SK-N-MC (cell line): Measurements from ENCODE around the gene PHTF2.

Experiments
- DNase-seq: peaks from one replicate; pipeline ENCODE4 v3.0.0-alpha.2; 2011; ENCODE audit warnings: low read depth, low spot score
- H3K27ac ChIP-seq: fragments of 200-600 bp; sonication (generic); 2 replicates; pipeline ENCODE4 v1.5.1; 2016; ENCODE audit warnings: mixed run types
- H3K36me3 ChIP-seq: fragments of 200-600 bp; sonication (generic); 2 replicates; pipeline ENCODE4 v1.6.1; 2017; ENCODE audit warnings: antibody characterized with exemption, low read length, mixed read lengths; ENCODE audit not compliant: insufficient read depth
- H3K4me3 ChIP-seq: fragments of 200-600 bp; sonication (generic); 2 replicates; pipeline ENCODE4 v1.5.1; 2016
- H3K9ac ChIP-seq: fragments of 200-600 bp; sonication (generic); 2 replicates; pipeline ENCODE4 v1.8.0; 2017; ENCODE audit warnings: mixed run types, mixed read lengths; ENCODE audit not compliant: insufficient read length
- H3K9me3 ChIP-seq: fragments of 200-600 bp; sonication (generic); 2 replicates; pipeline ENCODE4 v1.6.1; 2017; ENCODE audit warnings: low read depth, mild to moderate bottlenecking, antibody characterized with exemption, low read length, moderate library complexity, mixed read lengths
- EZH2 ChIP-seq: fragments of 200-600 bp; sonication (generic); IDR thresholded peaks from one replicate; pipeline ENCODE4 v1.6.1; 2017; ENCODE audit warnings: antibody characterized with exemption
- FOXP2 ChIP-seq: optimal IDR thresholded peaks from 2 replicates; pipeline ENCODE3; 2011; ENCODE audit warnings: mild to moderate bottlenecking, moderate library complexity; ENCODE audit not compliant: insufficient read depth; ENCODE audit errors: extremely low read length, control extremely low read depth
- POLR2AphosphoS5 ChIP-seq: IDR thresholded peaks from 2 replicates; pipeline ENCODE4 v1.6.1; 2012; ENCODE audit warnings: mild to moderate bottlenecking, low read depth, low read length, borderline replicate concordance

Gene PHTF2

GRCh38 chr7:77935652-77936348 is 137.2 kb downstream of the PHTF2 start:
- Histone ChIP-seq H3K4me3 (no peak overlapping the region), H3K9me3 (no peaks in the 10 kb centered on the region), H3K36me3 (no peaks in the 10 kb centered on the region), H3K9ac (no peak overlapping the region), H3K27ac (no peak overlapping the region)
- no peak for DNase-seq
- TF ChIP-seq POLR2AphosphoS5 (no peak), EZH2 (no peak), FOXP2 (no peak)

GRCh38 chr7:77940647-77941046 is 142.1 kb downstream of the PHTF2 start:
- no peaks in the 10 kb centered on the region for H3K9me3 ChIP-seq
- no peak overlapping the region for H3K4me3 ChIP-seq
- no peaks in the 10 kb centered on the region for H3K36me3 ChIP-seq
- no peak overlapping the region for H3K9ac ChIP-seq
- DNase-seq: no peak
- H3K27ac ChIP-seq: no peak overlapping the region
- TF ChIP-seq POLR2AphosphoS5 (no peak), EZH2 (no peak), FOXP2 (no peak)

DNA sequence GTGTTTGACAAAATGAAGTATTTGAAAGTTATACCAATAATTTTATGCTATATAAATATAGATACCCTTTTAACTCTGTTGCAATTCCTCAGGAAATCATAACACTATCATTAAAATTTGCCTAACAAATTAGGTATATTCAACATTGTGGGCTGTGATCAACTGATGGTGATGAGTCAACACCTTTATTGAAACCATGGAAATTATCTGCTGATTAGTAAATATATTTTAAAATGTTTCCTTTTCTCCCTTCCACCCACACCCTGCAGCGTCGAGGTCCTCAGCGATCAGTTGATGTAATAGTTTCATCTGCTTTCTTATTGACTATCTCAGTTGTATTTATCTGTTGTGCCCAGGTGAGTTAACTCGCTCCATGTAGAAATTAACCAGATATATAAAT is 143.9 kb downstream of the PHTF2 start:
- DNase-seq: no peak
- TF ChIP-seq EZH2: no peak
- TF ChIP-seq POLR2AphosphoS5: no peak
- TF ChIP-seq FOXP2: no peak
- no peak overlapping the region for H3K9ac ChIP-seq
- no peaks in the 10 kb centered on the region for H3K36me3 ChIP-seq
- no peak overlapping the region for H3K4me3 ChIP-seq
- H3K27ac ChIP-seq: no peak overlapping the region
- H3K9me3 ChIP-seq: no peaks in the 10 kb centered on the region

- no peak overlapping the region for H3K27ac ChIP-seq
- H3K36me3 ChIP-seq: no peaks in the 10 kb centered on the region
- no peak for DNase-seq
- no peak overlapping the region for H3K9ac ChIP-seq
- TF ChIP-seq EZH2 (no peak), FOXP2 (no peak), POLR2AphosphoS5 (no peak)
- no peak overlapping the region for H3K4me3 ChIP-seq
- H3K9me3 ChIP-seq: no peaks in the 10 kb centered on the region
These were observed 145.9 kb downstream of the PHTF2 start for GRCh38 chr7:77944183-77945182.

DNA sequence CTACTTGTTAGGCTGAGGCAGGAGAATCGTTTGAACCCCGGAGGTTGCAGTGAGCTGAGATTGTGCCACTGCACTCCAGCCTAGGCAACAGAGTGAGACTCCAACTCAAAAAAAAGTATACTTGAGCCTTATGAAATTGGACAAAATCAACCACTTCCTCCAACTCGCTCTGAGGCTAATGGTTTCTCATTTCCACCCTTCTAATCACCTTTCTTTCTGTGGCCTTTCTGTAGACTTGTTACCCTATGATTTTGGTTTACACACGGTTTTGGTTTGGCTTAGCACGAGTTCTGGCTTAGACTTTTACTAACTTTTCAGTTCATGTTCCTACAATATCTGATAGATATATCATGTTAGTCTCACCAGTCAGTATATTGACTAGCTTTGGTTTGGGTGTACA is 152.0 kb downstream of the PHTF2 start:
- Histone ChIP-seq H3K4me3 (no peak overlapping the region), H3K9me3 (no peaks in the 10 kb centered on the region), H3K9ac (no peak overlapping the region), H3K27ac (no peak overlapping the region), H3K36me3 (no peaks in the 10 kb centered on the region)
- TF ChIP-seq FOXP2 (no peak), POLR2AphosphoS5 (no peak), EZH2 (no peak)
- no peak for DNase-seq

DNA sequence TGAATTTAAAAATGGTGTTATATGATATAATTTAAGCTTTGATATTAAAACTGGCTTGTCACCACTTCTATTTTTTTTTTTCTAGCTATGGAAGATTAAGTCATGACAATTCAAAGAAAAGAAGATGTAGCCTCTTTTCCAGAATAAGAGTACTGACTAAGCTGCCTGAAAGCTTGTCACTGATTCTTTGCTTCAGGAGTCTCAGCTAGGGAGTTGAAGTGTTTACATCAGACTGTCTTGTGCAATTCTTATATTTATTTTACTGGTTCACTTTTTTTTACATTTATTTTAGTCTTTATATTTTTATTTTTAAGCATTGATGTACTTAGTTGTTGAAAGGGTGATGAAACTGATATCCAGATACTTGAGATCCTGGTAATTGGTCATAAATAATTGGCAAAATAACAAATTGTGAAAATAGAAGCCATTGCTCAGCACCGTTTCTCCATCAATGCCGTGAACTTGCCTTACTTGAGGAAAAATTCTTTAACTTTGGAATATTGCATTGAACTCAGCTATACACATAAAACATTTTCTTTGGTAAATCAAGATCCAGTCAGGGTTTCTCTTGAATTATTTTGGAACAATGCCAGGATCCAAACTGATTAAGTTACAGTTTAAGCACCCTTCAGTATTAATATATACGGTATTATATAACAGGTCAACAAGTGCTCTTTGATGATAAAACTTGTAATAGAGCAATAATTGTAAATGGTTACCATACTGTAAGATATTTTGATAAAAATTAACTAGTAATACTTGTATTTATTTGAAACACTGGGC is 156.4 kb downstream of the PHTF2 start:
- no peak for DNase-seq
- Histone ChIP-seq H3K27ac (no peak overlapping the region), H3K4me3 (no peak overlapping the region), H3K9ac (no peak overlapping the region), H3K36me3 (no peaks in the 10 kb centered on the region), H3K9me3 (no peaks in the 10 kb centered on the region)
- TF ChIP-seq POLR2AphosphoS5: no peak
- TF ChIP-seq FOXP2: no peak
- TF ChIP-seq EZH2: no peak

GRCh38 chr7:77958436-77958835 is 159.9 kb downstream of the PHTF2 start:
- H3K9ac ChIP-seq: no peak overlapping the region

More at GRCh38 chr7:77958436-77958835, 159.9 kb downstream of the PHTF2 start:
- TF ChIP-seq EZH2 (no peak), FOXP2 (no peak), POLR2AphosphoS5 (no peak)
- H3K36me3 ChIP-seq: no peaks in the 10 kb centered on the region
- H3K9me3 ChIP-seq: no peaks in the 10 kb centered on the region
- no peak overlapping the region for H3K27ac ChIP-seq
- H3K4me3 ChIP-seq: no peak overlapping the region
- DNase-seq: no peak
